NT2/D1 (cell line): Measurements from ENCODE around the gene MAPK11.

Experiments
- DNase-seq: peaks from one replicate; pipeline ENCODE4 v3.0.0-alpha.2; 2011; ENCODE audit warnings: low read depth, low spot score
- H3K27me3 ChIP-seq: 2 replicates; pipeline ENCODE4 v1.6.0; 2011; ENCODE audit warnings: mild to moderate bottlenecking; ENCODE audit not compliant: insufficient read length, insufficient read depth
- H3K36me3 ChIP-seq: 2 replicates; pipeline ENCODE4 v1.6.1; 2011; ENCODE audit warnings: mild to moderate bottlenecking, low read length, mixed read lengths; ENCODE audit not compliant: insufficient read depth, insufficient read length
- H3K4me1 ChIP-seq: 2 replicates; pipeline ENCODE4 v1.5.1; 2011; ENCODE audit not compliant: insufficient read depth, insufficient read length
- H3K4me3 ChIP-seq: 2 replicates; pipeline ENCODE4 v1.5.1; 2011; ENCODE audit warnings: low read depth; ENCODE audit not compliant: insufficient read length
- H3K9ac ChIP-seq: 2 replicates; pipeline ENCODE4 v1.6.0; 2011; ENCODE audit warnings: low read depth; ENCODE audit not compliant: insufficient read length
- H3K9me3 ChIP-seq: 2 replicates; pipeline ENCODE4 v1.5.1; 2011; ENCODE audit warnings: mild to moderate bottlenecking, low read length; ENCODE audit not compliant: insufficient read depth
- SUZ12 ChIP-seq: IDR thresholded peaks from 2 replicates; pipeline ENCODE4 v1.6.1; 2011; ENCODE audit not compliant: insufficient read length, insufficient read depth; ENCODE audit errors: extremely low read depth
- YY1 ChIP-seq: IDR thresholded peaks from 2 replicates; pipeline ENCODE4 v1.6.1; 2011; ENCODE audit not compliant: insufficient read length, insufficient read depth
- ZNF274 ChIP-seq: IDR thresholded peaks from 2 replicates; pipeline ENCODE4 v1.6.1; 2011; ENCODE audit warnings: mild to moderate bottlenecking, low read depth, low read length

The MAPK11 gene

GRCh38 chr22:50226063-50226874 is 43.9 kb downstream of the MAPK11 start:
- DNase-seq, result no peak
- Histone ChIP-seq H3K36me3 (peaks cover 53% of the 10 kb centered on the region), H3K4me3 (no peak overlapping the region), H3K27me3 (no peaks in the 10 kb centered on the region), H3K4me1 (peaks cover 2% of the 10 kb centered on the region), H3K9me3 (no peaks in the 10 kb centered on the region), H3K9ac (no peak overlapping the region)
- TF ChIP-seq YY1 (no peak), ZNF274 (no peak)

DNA sequence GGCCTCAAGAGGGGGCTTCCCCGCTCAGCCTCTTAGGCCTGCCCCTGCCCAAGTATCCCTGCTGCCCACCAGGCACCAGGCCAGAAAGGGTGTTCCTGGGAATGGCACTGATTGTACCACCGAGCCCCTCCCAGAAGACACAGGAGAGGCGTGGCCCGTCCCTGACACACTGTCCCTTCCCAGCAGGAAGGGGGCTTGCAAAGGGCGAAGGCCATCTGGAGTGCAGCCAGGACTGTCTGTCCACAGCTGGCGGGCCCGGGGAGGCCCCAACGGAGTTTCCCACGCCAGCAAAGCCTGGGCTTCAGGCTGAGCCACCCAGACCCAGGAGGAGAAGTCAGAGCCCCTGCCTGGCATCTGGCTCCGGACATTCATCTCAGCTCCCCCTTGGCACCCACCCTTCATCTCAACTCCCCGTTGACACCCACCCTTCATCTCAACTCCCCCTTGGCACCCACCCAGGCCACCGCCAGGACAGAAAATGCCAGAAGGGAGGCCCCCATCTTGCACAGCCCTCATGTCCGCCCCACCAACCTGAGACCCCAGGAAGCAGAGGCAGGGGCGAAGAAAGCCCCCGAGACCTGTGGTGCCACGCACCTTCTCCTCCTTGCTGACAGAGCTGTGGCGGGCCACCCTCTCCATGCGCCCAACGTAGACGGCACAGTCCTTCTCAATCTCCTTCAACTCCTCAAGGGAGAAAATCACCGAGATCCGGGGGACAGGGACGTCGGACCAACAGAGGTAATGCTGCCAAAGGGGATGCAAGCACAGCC is 44.8 kb downstream of the MAPK11 start:
- Histone ChIP-seq H3K27me3 (no peaks in the 10 kb centered on the region), H3K4me3 (no peak overlapping the region), H3K9me3 (no peaks in the 10 kb centered on the region), H3K4me1 (peaks cover 2% of the 10 kb centered on the region), H3K36me3 (peaks cover 61% of the 10 kb centered on the region), H3K9ac (no peak overlapping the region)
- no peak for DNase-seq
- TF ChIP-seq ZNF274 (no peak), SUZ12 (no peak), YY1 (no peak)

DNA sequence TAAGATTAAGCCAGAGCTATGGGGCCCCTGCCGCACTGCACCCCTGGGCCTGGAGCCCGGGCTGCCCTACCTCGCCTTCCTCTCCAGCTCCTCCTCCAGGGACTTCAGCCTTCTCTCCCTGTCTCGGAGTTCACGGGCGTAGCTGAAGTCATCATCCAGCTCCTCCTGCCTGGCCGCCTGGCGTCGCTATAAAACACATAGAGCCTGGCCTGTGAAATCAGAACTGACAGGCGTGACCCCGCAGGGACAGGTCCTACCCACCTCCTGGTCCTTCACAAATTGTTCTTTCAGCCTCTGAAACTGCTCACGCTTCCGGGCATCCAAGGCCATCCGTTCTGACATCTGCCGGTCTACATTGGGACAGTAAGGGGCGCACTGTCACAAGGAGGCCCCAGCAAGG is 46.1 kb downstream of the MAPK11 start:
- Histone ChIP-seq H3K36me3 (peaks cover 66% of the 10 kb centered on the region), H3K9ac (no peak overlapping the region), H3K27me3 (no peaks in the 10 kb centered on the region)

GRCh38 chr22:50222508-50222907 is 47.7 kb downstream of the MAPK11 start:
- no peaks in the 10 kb centered on the region for H3K9me3 ChIP-seq
- no peak overlapping the region for H3K4me3 ChIP-seq
- no peak overlapping the region for H3K9ac ChIP-seq
- H3K4me1 ChIP-seq, result peaks cover 10% of the 10 kb centered on the region
- no peak for DNase-seq
- peaks cover 76% of the 10 kb centered on the region for H3K36me3 ChIP-seq
- TF ChIP-seq YY1 (no peak), SUZ12 (no peak), ZNF274 (no peak)
- H3K27me3 ChIP-seq, result no peaks in the 10 kb centered on the region

More for the DNA sequence above, 46.1 kb downstream of the MAPK11 start:
- H3K4me1 ChIP-seq, result peaks cover 7% of the 10 kb centered on the region
- H3K9me3 ChIP-seq, result no peaks in the 10 kb centered on the region
- no peak for TF ChIP-seq YY1
- TF ChIP-seq ZNF274, result no peak
- no peak for TF ChIP-seq SUZ12
- no peak for DNase-seq
- no peak overlapping the region for H3K4me3 ChIP-seq

DNA sequence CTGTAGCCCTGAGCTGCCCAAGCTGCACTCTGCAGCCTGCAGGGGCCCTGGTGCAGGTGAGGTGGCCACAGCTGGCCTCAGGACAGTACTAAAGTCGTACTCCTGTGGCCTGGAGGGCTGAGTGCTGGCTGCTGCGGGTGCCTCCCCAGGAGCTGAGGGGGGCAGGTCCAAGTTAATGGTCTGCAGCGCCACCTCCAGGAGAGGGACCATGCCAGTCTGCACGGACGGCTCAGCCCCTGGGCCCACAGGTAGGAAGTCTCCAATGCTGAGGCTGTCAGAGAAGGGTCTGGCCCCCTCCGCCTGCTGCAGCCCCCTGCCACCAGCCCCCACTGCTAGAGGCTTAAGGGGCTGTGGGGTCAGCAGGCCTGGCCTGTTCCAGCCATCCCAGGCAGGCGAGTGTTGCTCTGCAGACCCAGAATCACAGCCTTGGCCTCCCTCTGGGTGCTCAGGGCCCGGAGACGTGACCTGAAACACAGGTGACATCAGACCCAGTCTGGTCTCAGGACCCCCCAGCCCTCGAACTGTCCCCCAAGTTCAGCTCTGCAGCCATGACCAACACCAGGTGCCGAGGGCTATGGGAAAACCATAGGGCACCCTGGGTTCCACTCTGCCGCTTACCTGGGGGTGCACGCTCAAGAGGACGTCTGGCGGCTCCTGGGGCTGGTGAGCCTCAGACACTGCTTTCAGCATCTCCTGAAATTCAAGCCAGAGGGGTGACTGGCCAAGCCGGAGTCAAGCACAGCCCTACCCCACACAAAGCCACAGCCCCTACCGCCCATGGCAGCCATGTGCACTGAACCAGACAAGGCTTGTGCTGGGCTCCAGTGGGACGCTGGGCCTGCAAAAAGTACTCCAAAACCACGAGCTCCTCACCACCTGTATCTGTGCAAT is 48.5 kb downstream of the MAPK11 start:
- peaks cover 83% of the 10 kb centered on the region for H3K36me3 ChIP-seq
- H3K4me3 ChIP-seq, result no peak overlapping the region
- H3K27me3 ChIP-seq, result no peaks in the 10 kb centered on the region
- H3K4me1 ChIP-seq, result peaks cover 10% of the 10 kb centered on the region
- H3K9me3 ChIP-seq, result no peaks in the 10 kb centered on the region
- TF ChIP-seq SUZ12, result no peak
- TF ChIP-seq YY1, result no peak
- TF ChIP-seq ZNF274, result no peak
- DNase-seq, result no peak
- H3K9ac ChIP-seq, result no peak overlapping the region

DNA sequence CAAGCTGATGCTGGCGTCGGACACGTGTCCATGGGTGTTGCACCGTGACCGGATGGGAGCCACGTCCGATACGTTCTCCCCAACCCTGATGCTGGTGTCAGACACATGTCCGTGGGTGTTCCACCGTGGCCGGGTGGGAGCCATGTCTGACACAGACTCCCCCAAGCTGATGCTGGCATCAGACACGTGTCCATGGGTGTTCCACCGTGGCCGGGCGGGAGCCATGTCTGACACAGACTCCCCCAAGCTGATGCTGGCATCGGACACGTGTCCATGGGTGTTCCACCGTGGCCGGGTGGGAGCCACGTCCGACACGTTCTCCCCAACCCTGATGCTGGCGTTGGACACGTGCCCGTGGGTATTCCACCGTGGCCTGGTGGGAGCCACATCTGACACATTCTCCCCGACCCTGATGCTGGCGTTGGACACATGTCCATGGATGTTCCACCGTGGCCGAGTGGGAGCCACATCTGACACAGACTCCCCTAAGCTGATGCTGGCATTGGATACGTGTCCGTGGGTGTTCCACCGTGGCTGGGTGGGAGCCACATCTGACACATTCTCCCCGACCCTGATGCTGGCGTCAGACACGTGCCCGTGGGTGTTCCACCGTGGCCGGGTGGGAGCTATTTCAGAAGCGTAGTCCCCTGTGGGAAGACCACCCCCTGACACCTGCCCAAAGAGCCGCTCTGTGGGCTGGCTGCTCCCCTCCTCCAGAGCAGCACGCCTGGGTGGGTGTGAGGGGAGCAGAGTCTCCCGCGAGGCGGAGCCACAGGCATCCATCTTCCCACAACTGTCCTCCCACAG is 49.4 kb downstream of the MAPK11 start:
- Histone ChIP-seq H3K27me3 (no peaks in the 10 kb centered on the region), H3K36me3 (peaks cover 87% of the 10 kb centered on the region), H3K9me3 (no peaks in the 10 kb centered on the region), H3K9ac (no peak overlapping the region), H3K4me1 (peaks cover 10% of the 10 kb centered on the region), H3K4me3 (no peak overlapping the region)
- no peak for DNase-seq
- TF ChIP-seq SUZ12 (no peak), ZNF274 (no peak), YY1 (no peak)
